ENCODE results near the gene CYB561D2. TPM values are rescaled to one million over a fixed set of nuclear protein-coding genes. Genes with fewer than 3 reads are reported as not detected.

The CYB561D2 gene
- total and polyA plus RNA-seq, 10 of the 15 experiments (the other 5 are each of a cell fraction or from before 2014, with no cell fraction given), result 7.6 to 39.2 (median 18.8) TPM

- no peak for TF ChIP-seq PBX3 (IDR thresholded peaks at IDR 0.05; ENCODE audit: insufficient replicate concordance, low read depth, low read length)
- TF ChIP-seq E4F1 (IDR thresholded peaks at IDR 0.05; ENCODE audit: borderline replicate concordance, partially characterized antibody), result no peak
- no peak for TF ChIP-seq CREM (IDR thresholded peaks at IDR 0.05; ENCODE audit: low read depth)
Observed at GRCh38 chr3:50303013-50303815, 47.4 kb upstream of the CYB561D2 start, which contains the start of gene HYAL1 (continued).

- no peak overlapping the region for H3K4me3 ChIP-seq
- RAD21 ChIA-PET (ENCODE audit: unreplicated experiment), result no interaction called here
- BruUV-seq (replicated peaks), result no TSS peak
- no peaks in the 10 kb centered on the region; the same call in 1 of the 2 replicates for H3K4me1 ChIP-seq (ENCODE audit: control insufficient read depth, insufficient read depth, low read length)
- H3K27ac ChIP-seq (ENCODE audit: control insufficient read depth, insufficient read depth), result no peak overlapping the region
- H3K9me3 ChIP-seq (replicated peaks; ENCODE audit: control insufficient read depth, insufficient read depth, low read length), result no peaks in the 10 kb centered on the region
- H3K9ac ChIP-seq (ENCODE audit: control insufficient read depth, insufficient read depth, low read length), result no peak overlapping the region
- FAIRE-seq (no peak), DNase-seq (ENCODE audit: low read depth, low spot score) (no peak), ATAC-seq (no peak)
- SMC1A ChIA-PET (ENCODE audit: uncharacterized antibody, unreplicated experiment), result interaction anchor here (0.6 kb wide), 1 partner anchor 70 kb away, joined by 3 read pairs; no protein-coding TSS in a partner anchor
- CTCF ChIA-PET, result interaction anchor here (2.1 kb wide), 1 partner anchor 19 kb away, joined by 11 read pairs; no protein-coding TSS in a partner anchor
- in situ Hi-C loops (cut with MboI), result no loop called here
- no peaks in the 10 kb centered on the region for H3K27me3 ChIP-seq (replicated peaks in 1 of 2; ENCODE audit: control insufficient read depth in 2 of 2, insufficient read depth in 2 of 2, low read length in 1 of 2)
- POLR2A ChIA-PET, result no interaction called here
- 0 out of 2 replicates have a peak, but pooled peaks cover 2% of the 10 kb centered on the region for H3K79me2 ChIP-seq (ENCODE audit: control insufficient read depth, insufficient read depth, low read length)
- H3K36me3 ChIP-seq (ENCODE audit: control insufficient read depth in 2 of 2, insufficient read depth in 2 of 2, low read length in 1 of 2), result no peaks in the 10 kb centered on the region
- no peak overlapping the region for H2AFZ ChIP-seq (ENCODE audit: control insufficient read depth, low read depth, low read length)
- intact Hi-C loops (cut with micrococcal nuclease; ENCODE audit: unreplicated experiment), result no loop called here
- no peak for TF ChIP-seq SUZ12 (IDR thresholded peaks at IDR 0.05; ENCODE audit: unreplicated experiment)
- TF ChIP-seq ZNF592 (IDR thresholded peaks at IDR 0.05), result no peak
- TF ChIP-seq CHD2 (IDR thresholded peaks at IDR 0.05; ENCODE audit: borderline replicate concordance, low read depth, low read length), result no peak
- no peak for TF ChIP-seq CHD4 (IDR thresholded peaks at IDR 0.05)
- no peak for TF ChIP-seq HDGF (IDR thresholded peaks at IDR 0.05)
- TF ChIP-seq IKZF2 (IDR thresholded peaks at IDR 0.05), result no peak
- no peak for TF ChIP-seq SRF (IDR thresholded peaks at IDR 0.05; ENCODE audit: low read depth in 2 of 2, low read length in 2 of 2)
- no peak for TF ChIP-seq ZNF217 (IDR thresholded peaks at IDR 0.05)
- TF ChIP-seq MXI1 (IDR thresholded peaks at IDR 0.05; ENCODE audit: low read depth, low read length), result no peak
- H3K4me2 ChIP-seq (ENCODE audit: control insufficient read depth, insufficient read depth), result no peak overlapping the region
- no peaks in the 10 kb centered on the region for H4K20me1 ChIP-seq (ENCODE audit: control insufficient read depth, insufficient read depth)
Observed at GRCh38 chr3:50304601-50305000, 46.1 kb upstream of the CYB561D2 start.

Data from GM12878 (cell line).